GM19035 (cell line): ENCODE data around the gene ADAMTSL1.

Source experiments
- ATAC-seq: cut with Tn5 transposase; IDR thresholded peaks from one replicate; pipeline ENCODE4 v1.9.1; 2021; ENCODE audit not compliant: unreplicated experiment

Gene ADAMTSL1

DNA sequence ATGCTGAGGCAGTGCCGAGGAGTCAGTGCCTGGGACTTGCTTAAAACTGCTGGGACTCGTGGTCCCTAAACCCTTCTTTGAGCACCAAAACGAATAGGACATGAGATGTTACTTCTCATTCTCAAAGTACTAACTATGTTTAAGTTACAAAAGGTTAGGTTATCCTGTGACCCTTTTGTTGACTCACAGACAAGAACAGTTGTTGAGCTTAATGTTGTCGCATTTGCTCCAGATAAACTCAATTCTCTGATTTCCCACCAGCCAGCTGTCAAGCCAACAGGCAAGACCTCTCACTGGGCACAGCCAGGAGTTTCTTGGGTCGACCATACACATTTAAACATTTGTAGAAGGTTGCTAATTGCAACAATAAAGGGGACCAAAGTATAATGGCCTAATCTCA, 249.4 kb downstream of the ADAMTSL1 start:
- no peak for ATAC-seq

GRCh38 chr9:18726546-18726945, 252.6 kb downstream of the ADAMTSL1 start:
- no peak for ATAC-seq

DNA sequence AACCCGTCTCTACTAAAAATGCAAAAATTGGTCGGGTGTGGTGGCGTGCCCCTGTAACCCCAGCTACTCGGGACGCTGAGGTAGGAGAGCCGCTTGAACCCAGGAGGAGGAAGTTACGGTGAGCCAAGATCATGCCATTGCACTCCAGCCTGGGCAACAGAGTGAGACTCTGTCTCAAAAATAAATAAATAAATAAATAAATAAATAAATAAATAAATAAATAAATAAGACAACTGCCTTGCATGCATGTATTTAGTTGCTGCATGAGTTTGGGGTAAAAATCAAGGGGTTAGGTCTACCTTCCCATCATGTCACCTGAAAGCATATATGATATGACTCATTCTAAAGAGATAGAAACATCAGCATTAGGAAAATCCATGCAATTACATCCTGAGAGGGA, 254.0 kb downstream of the ADAMTSL1 start:
- ATAC-seq: no peak

DNA sequence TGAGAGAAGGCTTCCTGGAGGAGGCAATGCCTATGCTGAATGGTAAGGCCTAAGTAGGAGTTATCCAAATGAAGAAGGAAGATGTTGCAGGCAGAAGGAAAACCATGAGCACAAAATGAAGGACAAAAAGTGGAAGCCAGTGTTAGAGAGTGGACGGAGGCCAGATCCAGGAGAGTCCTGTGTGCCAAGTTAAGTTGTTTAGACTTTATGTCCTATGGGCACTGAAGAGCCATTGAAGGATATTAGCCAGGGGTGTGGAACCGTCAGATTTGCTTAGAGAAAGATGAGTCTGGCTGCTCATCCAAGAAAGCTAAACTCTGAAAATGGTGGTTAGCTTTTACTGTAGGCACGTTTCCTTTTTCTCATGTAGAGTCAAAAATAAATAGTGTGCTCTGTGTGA, 254.7 kb downstream of the ADAMTSL1 start:
- ATAC-seq: no peak

GRCh38 chr9:18730241-18730640, 256.3 kb downstream of the ADAMTSL1 start:
- no peak for ATAC-seq

DNA sequence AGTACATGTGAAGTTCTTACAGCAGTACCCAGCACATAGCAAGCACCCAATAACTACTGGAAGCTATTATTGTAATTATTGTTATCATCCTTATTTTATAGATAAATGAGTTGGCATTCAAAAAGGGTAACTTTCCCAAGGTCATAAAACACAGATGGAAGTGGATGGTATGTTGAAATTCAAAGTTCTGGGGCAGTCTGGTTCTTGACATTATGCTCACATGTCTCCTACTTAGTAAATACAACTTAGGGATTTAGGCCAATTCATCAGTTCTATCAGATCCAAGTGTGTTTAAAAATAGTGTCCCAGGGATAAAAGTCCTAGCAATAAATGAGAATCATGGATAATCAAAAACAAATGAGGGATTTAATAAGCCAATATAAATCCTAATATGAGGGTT, 265.2 kb downstream of the ADAMTSL1 start:
- ATAC-seq: no peak

DNA sequence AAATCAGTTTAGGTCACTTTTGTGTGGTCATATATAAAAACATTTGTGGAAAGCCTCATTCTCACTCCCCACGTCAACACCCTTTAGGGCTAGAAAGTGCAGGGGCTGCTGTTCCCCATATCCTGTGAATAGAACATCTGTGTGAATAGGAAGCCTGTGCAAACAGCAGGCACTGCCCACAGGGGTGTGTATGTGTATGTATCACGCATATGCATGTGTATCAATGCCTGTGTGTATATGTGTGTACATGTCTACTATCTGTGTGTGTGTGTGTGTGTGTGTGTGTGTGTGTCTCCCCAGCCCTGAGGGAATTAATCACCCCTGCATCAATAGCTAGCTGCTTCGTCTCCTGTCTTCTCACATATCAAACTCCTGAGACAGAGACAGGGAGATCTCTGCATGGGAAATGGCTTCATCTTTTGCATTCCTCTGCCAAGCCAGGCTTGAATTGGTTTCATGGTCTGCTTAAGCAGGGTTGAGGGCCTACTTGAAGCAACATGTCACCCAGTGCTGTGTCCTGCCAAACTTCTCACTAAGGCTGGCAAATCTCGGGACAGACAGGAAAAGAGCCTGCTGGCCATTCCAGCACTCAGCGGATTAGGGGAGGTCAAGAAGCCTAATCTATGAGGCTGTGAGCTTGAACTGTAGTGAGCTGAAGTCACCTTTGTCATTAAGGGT, 265.8 kb downstream of the ADAMTSL1 start:
- ATAC-seq: no peak

- ATAC-seq: no peak
These were observed 267.4 kb downstream of the ADAMTSL1 start for GRCh38 chr9:18741359-18741758.

- no peak for ATAC-seq
These were observed 268.0 kb downstream of the ADAMTSL1 start for GRCh38 chr9:18741945-18742344.

- no peak for ATAC-seq
These were observed 269.5 kb downstream of the ADAMTSL1 start for GRCh38 chr9:18743421-18743820.

DNA sequence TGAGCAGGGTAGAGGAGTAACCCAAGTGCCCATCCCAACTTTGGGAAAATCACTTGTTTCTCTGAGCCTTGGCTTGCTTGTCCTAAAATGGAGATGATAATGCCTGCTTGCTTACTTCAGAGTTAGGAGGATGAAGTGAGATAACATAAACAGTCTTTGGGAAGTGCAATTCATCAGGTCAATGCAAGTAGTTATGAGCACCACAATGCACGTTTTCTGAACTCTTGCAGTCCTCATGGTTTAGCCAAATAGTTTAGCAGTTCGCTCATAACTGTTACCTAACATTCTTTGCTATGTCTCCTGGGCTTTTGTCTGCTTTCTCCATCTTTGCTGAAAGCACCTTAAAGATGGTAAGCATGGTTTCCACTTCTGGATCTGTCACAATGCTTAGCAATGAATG, 270.0 kb downstream of the ADAMTSL1 start:
- ATAC-seq: no peak

DNA sequence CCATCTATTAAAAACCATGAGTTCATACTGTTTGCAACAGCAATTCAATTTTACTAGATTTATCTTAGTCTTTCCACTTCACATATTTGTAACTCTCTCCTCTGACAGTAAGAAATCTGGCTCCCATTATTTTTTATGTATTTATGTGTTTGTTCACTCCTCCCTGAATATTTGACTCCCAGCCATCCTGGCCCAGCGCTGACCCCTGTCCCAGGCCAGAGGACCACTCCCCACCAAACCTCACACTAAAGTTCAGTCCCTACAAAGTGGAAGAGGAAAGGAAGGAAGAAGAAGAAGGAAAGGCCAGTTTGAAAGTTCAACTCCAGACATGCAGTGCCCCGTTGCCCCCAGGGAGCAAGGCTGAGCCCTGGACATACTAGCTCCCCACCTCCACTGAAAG, 271.8 kb downstream of the ADAMTSL1 start:
- no peak for ATAC-seq

DNA sequence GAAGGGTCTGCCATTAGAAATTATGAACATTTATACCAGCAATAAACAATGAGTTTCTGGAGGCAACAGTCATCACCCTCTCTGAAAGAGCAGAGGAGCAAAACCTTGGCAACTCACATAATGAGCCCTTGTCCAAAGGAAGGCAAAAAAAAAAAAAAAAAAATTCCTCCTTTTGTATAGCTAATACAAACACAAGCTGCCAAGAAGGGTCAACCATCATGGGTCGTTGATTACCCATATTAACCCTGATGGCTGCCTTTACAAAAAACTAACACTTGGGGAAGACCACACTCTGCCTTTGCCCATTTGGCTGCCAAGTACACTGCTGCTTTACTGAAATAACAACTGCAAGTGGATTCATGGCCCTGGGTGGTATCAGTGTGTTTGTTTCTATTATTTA, 272.7 kb downstream of the ADAMTSL1 start:
- no peak for ATAC-seq

- no peak for ATAC-seq
These were observed 273.6 kb downstream of the ADAMTSL1 start for GRCh38 chr9:18747595-18747994.

DNA sequence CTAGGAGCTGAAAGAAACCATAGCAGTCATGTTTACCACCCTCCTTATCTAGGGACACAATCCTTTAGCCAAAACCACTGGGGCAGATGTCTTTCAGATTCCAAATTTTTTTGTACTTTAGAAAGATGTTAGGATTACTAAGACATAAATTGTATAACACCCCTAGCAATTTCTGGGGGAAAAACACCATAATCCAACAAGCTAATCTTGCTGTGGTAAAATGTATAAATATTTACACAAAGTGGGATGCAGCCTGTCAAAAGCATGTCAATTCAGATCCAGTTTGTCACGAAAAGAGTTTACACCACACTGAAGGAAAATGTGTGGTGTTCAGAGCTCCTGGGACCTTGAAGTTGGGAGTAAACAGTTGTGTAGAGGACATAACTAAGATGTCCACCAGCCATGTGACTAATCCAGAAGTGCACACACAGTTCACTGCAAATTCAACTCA, 274.3 kb downstream of the ADAMTSL1 start:
- no peak for ATAC-seq

DNA sequence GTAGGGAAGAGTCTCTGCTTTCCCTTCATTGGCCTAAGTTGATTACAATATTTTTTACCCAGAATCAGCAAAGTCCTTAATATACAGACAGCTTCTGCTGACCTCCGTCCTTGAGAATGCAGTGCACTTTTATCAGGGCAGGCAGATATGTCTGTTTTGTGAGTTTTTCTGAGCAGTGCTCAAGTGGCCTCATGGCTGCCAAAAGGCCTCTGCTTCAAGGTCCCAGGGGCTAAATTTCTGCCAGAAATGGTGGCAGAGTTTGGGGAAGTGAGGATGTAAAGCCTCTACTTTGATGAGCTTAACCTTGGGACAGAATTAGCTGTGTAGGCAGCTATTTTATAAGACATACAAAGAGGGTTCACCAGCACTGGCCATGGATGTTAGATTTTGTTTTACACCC, 275.8 kb downstream of the ADAMTSL1 start:
- ATAC-seq: no peak

DNA sequence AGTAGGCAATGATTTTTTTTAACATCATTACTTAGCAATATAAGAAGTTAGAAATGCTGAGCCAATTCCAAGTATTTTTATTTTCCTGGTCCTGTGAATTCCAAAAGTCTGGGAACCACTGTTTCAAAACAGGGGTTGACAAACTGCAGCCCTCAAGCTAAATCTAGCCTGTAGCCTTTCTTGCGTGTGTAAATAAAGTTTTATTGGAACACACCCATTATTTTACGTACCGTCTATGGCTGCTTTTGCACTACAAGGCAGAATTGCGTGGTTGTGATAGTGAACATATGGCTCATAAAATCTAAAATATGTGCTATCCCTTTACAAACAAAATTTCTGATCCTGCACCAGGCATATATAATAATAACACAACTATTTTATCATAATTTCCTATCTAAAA, 280.0 kb downstream of the ADAMTSL1 start:
- ATAC-seq: no peak

- no peak for ATAC-seq
These were observed 280.6 kb downstream of the ADAMTSL1 start for GRCh38 chr9:18754537-18754936.

DNA sequence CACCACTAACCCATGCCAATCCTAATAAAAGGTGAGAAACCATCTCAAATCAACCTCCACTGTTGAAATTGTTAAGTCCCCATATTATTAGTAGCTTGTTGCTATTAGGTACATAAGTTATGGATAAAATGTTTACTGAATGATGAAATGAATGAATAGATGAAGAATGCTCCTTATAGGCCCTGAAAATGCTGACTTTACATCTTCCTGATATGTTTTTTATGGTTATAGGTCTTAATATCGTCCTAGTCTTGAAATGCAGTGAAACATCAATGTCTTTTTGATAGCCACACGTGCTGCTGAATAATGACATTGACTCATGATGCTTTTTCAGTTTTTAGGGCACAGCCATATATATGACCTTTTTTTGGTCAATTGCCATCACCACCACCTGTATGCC, 281.3 kb downstream of the ADAMTSL1 start:
- ATAC-seq: no peak

- ATAC-seq: no peak
These were observed 282.8 kb downstream of the ADAMTSL1 start for GRCh38 chr9:18756712-18757125.

DNA sequence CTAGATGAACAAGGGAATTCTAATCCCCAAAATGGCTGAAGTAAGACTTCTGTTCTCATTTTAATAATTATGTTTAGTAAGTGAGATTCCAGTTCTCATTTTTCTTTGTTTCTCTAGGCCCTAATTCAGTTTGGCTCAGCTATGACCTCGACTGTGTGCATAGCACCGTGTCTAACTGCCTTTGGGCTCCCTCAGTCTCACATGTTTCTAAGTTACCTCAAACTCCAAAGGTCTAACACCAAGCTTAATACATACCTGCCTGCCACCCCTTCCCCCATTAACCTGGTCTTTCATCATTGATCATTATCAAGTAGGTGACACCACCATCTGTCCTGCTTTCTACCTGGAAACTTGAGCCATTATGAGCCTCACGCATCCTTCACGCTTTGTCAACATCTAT, 285.9 kb downstream of the ADAMTSL1 start:
- ATAC-seq: no peak

- no peak for ATAC-seq
These were observed 287.9 kb downstream of the ADAMTSL1 start for GRCh38 chr9:18761742-18762300.

- ATAC-seq: no peak
These were observed 293.1 kb downstream of the ADAMTSL1 start for GRCh38 chr9:18766989-18767550.
